Placental pericyte (primary cell): ENCODE data around the gene NUDT4B. TPM values are rescaled to one million over a fixed set of nuclear protein-coding genes. Genes with fewer than 3 reads are reported as not detected.

ENCODE experiments used
- small RNA-seq: library from RNA; depleted of rRNA; stranded (forward); fragments of <200 nt; gene quantifications from one replicate; pipeline ENCODE3, GENCODE V24; 2012; ENCODE audit warnings: low replicate concordance
- total RNA-seq: library from RNA; depleted of rRNA; stranded (reverse); fragments of >200 nt; gene quantifications from 2 replicates; pipeline ENCODE4 v1.2.3, GENCODE V29; 2012

NUDT4B gene
- 40.9 and 57.8 TPM in 2 replicates for total RNA-seq

DNA sequence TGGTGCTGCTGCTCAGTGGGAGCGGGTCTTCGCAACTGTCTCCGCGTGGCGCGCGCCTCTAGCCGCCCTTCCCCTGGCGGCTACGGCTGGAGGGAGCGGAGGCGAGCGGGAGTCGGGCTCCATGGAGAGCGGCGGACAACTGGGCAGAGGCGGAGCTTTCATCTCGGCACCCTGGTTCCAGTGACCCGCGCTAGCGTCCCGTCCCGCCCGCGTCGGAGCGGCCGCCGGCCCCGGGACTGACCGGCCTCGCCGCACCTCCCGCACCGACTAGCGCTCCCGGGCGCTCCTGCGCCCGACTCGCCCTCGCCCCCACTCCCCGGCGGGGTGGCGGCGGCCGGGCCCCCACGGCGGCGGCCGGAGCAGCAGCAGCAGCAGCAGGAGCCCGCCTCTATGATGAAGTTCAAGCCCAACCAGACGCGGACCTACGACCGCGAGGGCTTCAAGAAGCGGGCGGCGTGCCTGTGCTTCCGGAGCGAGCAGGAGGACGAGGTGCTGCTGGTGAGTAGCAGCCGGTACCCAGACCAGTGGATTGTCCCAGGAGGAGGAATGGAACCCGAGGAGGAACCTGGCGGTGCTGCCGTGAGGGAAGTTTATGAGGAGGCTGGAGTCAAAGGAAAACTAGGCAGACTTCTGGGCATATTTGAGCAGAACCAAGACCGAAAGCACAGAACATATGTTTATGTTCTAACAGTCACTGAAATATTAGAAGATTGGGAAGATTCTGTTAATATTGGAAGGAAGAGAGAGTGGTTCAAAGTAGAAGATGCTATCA, at the start of gene NUDT4B:
TSS of gene NUDT4B (plus strand) at position 212 of the 772 bp plus-strand sequence. CDS start at position 391, 179 bp downstream.

Small RNA genes within 50 kb of the gene (small RNA-seq; reads per million reads assigned to genes)
- gene RNU6-1171P: not detected

Other genes starting within 250 kb of the NUDT4B start
- 28.7 and 32.9 TPM in 2 replicates for gene NBPF14, start 152.8 kb upstream of the NUDT4B start, total RNA-seq
- gene PDE4DIP, start 95.7 kb downstream of the NUDT4B start, total RNA-seq: 79.3 and 191 TPM in 2 replicates